EH (cell line): ENCODE results near the gene ETV7.

ENCODE experiments used
- DNase-seq: peaks from one replicate; pipeline ENCODE4 v3.0.0-alpha.2; 2015; ENCODE audit warnings: low read depth

Gene ETV7

GRCh38 chr6:36383606-36384005 lies 3.9 kb downstream of the ETV7 start:
- no peak for DNase-seq

GRCh38 chr6:36382976-36383375 lies 4.5 kb downstream of the ETV7 start:
- DNase-seq: no peak

- DNase-seq: no peak
These were observed 5.7 kb downstream of the ETV7 start for GRCh38 chr6:36381502-36382389.

- no peak for DNase-seq
These were observed 7.3 kb downstream of the ETV7 start for GRCh38 chr6:36380166-36380565.

- no peak for DNase-seq
These were observed 8.5 kb downstream of the ETV7 start for GRCh38 chr6:36378936-36379335.

GRCh38 chr6:36378243-36378920 lies 9.1 kb downstream of the ETV7 start:
- DNase-seq: no peak

- no peak for DNase-seq
These were observed 9.9 kb downstream of the ETV7 start for GRCh38 chr6:36377594-36377993.

GRCh38 chr6:36376742-36377141 lies 10.7 kb downstream of the ETV7 start:
- no peak for DNase-seq

- no peak for DNase-seq
These were observed 11.3 kb downstream of the ETV7 start for GRCh38 chr6:36376183-36376582.

- DNase-seq: no peak
These were observed 11.8 kb downstream of the ETV7 start for GRCh38 chr6:36375644-36376155.

- no peak for DNase-seq
These were observed 12.5 kb downstream of the ETV7 start for GRCh38 chr6:36374972-36375371.

GRCh38 chr6:36374194-36374593 lies 13.3 kb downstream of the ETV7 start:
- DNase-seq: no peak

GRCh38 chr6:36373368-36374019 lies 14.0 kb downstream of the ETV7 start:
- DNase-seq: peak; percentile 60

GRCh38 chr6:36372088-36372487 lies 15.4 kb downstream of the ETV7 start:
- DNase-seq: no peak

GRCh38 chr6:36371211-36371610 lies 16.3 kb downstream of the ETV7 start:
- no peak for DNase-seq

GRCh38 chr6:36370638-36371037 lies 16.8 kb downstream of the ETV7 start:
- no peak for DNase-seq

GRCh38 chr6:36368921-36369865 lies 18.3 kb downstream of the ETV7 start:
- peak; percentile 96 for DNase-seq

GRCh38 chr6:36368421-36368820 lies 19.0 kb downstream of the ETV7 start:
- no peak for DNase-seq

- DNase-seq: no peak
These were observed 19.7 kb downstream of the ETV7 start for GRCh38 chr6:36367743-36368142.

GRCh38 chr6:36364669-36365479 lies 22.6 kb downstream of the ETV7 start:
- no peak for DNase-seq
